H9 (cell line): ENCODE results near the gene CLEC3B. TPM values are rescaled to one million over a fixed set of nuclear protein-coding genes. Genes with fewer than 3 reads are reported as not detected.

Experiments
- DNase-seq: peaks from one replicate; pipeline ENCODE4 v3.0.0-alpha.2; 2017
- H2AFZ ChIP-seq: one replicate; pipeline ENCODE4 v1.6.1; 2013; ENCODE audit warnings: mild to moderate bottlenecking, low read length, control low read depth, moderate library complexity
- H2AK5ac ChIP-seq: 2 replicates; pipeline ENCODE4 v1.6.1; 2013; ENCODE audit warnings: low read length, control low read depth, mixed read lengths; ENCODE audit not compliant: insufficient read length
- H2BK120ac ChIP-seq: one replicate; pipeline ENCODE4 v1.6.1; 2013; ENCODE audit warnings: low read depth, mild to moderate bottlenecking, low read length, control low read depth, inconsistent platforms; ENCODE audit not compliant: poor library complexity, severe bottlenecking
- H2BK12ac ChIP-seq: 2 replicates; pipeline ENCODE4 v1.6.1; 2013; ENCODE audit warnings: low read length, control low read depth, mixed read lengths, low read depth; ENCODE audit not compliant: insufficient read length
- H2BK15ac ChIP-seq: 2 replicates; pipeline ENCODE4 v1.6.1; 2013; ENCODE audit warnings: low read depth, low read length, control low read depth
- H2BK20ac ChIP-seq: one replicate; pipeline ENCODE4 v1.6.1; 2013; ENCODE audit warnings: low read depth, mild to moderate bottlenecking, low read length, control low read depth, inconsistent platforms; ENCODE audit not compliant: poor library complexity, severe bottlenecking
- H2BK5ac ChIP-seq: 2 replicates; pipeline ENCODE4 v1.6.1; 2013; ENCODE audit warnings: low read length, control low read depth, mixed read lengths; ENCODE audit not compliant: insufficient read length
- H3K14ac ChIP-seq: 2 replicates; pipeline ENCODE4 v1.6.1; 2013; ENCODE audit warnings: low read length, control low read depth; ENCODE audit not compliant: insufficient read depth
- H3K18ac ChIP-seq: 2 replicates; pipeline ENCODE4 v1.6.1; 2013; ENCODE audit warnings: low read depth, mild to moderate bottlenecking, mixed read lengths, low read length, control low read depth; ENCODE audit not compliant: insufficient read length
- H3K23ac ChIP-seq: 2 replicates; pipeline ENCODE4 v1.6.1; 2013; ENCODE audit warnings: low read length, control low read depth, mixed read lengths, low read depth; ENCODE audit not compliant: insufficient read length
- H3K23me2 ChIP-seq: 2 replicates; pipeline ENCODE4 v1.6.1; 2013; ENCODE audit warnings: low read depth, mild to moderate bottlenecking, mixed read lengths, low read length, control low read depth; ENCODE audit not compliant: insufficient read length, poor library complexity, severe bottlenecking
- H3K27ac ChIP-seq: 2 replicates; pipeline ENCODE4 v1.5.1; 2013; ENCODE audit warnings: low read length, control low read depth, mixed read lengths, low read depth; ENCODE audit not compliant: insufficient read length
- H3K27me3 ChIP-seq: 2 replicates; pipeline ENCODE4 v1.6.1; 2013; ENCODE audit warnings: low read length, control low read depth, inconsistent platforms; ENCODE audit not compliant: insufficient read depth
- H3K4ac ChIP-seq: 2 replicates; pipeline ENCODE4 v1.6.1; 2013; ENCODE audit warnings: low read depth, mild to moderate bottlenecking, control low read depth, inconsistent platforms, low read length, moderate library complexity
- H3K4me1 ChIP-seq: 2 replicates; pipeline ENCODE4 v1.6.1; 2013; ENCODE audit warnings: low read length, control low read depth, inconsistent platforms; ENCODE audit not compliant: insufficient read depth
- H3K4me2 ChIP-seq: 2 replicates; pipeline ENCODE4 v1.6.1; 2013; ENCODE audit warnings: low read length, control low read depth, mixed read lengths; ENCODE audit not compliant: insufficient read length, insufficient read depth
- H3K56ac ChIP-seq: 2 replicates; pipeline ENCODE4 v1.6.1; 2013; ENCODE audit warnings: low read depth, mild to moderate bottlenecking, mixed read lengths, low read length, control low read depth; ENCODE audit not compliant: insufficient read length
- H3K79me1 ChIP-seq: 2 replicates; pipeline ENCODE4 v1.6.1; 2013; ENCODE audit warnings: low read depth, mild to moderate bottlenecking, moderate library complexity, low read length, control low read depth, inconsistent platforms; ENCODE audit not compliant: insufficient read depth, poor library complexity, severe bottlenecking
- H3K79me2 ChIP-seq: 2 replicates; pipeline ENCODE4 v1.6.1; 2013; ENCODE audit warnings: low read length, control low read depth, inconsistent platforms; ENCODE audit not compliant: insufficient read depth
- H3K9ac ChIP-seq: 2 replicates; pipeline ENCODE4 v1.6.1; 2013; ENCODE audit warnings: low read length, control low read depth, mixed read lengths; ENCODE audit not compliant: insufficient read length; ENCODE audit errors: extremely low read depth
- H3K9me3 ChIP-seq: one replicate; pipeline ENCODE4 v1.6.1; 2013; ENCODE audit warnings: low read depth, low read length, inconsistent platforms; ENCODE audit not compliant: control insufficient read depth
- H3T11ph ChIP-seq: one replicate; pipeline ENCODE4 v1.6.1; 2013; ENCODE audit warnings: mild to moderate bottlenecking, low read length, control low read depth, inconsistent platforms
- H4K20me1 ChIP-seq: one replicate; pipeline ENCODE4 v1.6.1; 2013; ENCODE audit not compliant: control insufficient read depth, insufficient read length, insufficient read depth
- H4K5ac ChIP-seq: 2 replicates; pipeline ENCODE4 v1.6.1; 2013; ENCODE audit warnings: low read depth, mild to moderate bottlenecking, mixed read lengths, low read length, control low read depth; ENCODE audit not compliant: insufficient read length
- H4K8ac ChIP-seq: replicated peaks from 2 replicates; pipeline ENCODE4 v1.6.1; 2013; ENCODE audit warnings: low read length, control low read depth, mixed read lengths, low read depth; ENCODE audit not compliant: insufficient read length
- H4K91ac ChIP-seq: 2 replicates; pipeline ENCODE4 v1.6.1; 2013; ENCODE audit warnings: low read depth, mild to moderate bottlenecking, moderate library complexity, mixed read lengths, low read length, control low read depth; ENCODE audit not compliant: insufficient read length
- H3K27ac Mint-ChIP-seq, 3 experiments: 2 replicates in 2 of 3; 3 replicates in 1 of 3; pipeline ENCODE4 v1.8.0; 2020 to 2021; ENCODE audit warnings: mixed read lengths in 3 of 3, mild to moderate bottlenecking in 1 of 3, moderate library complexity in 1 of 3
- H3K27me3 Mint-ChIP-seq: 2 replicates; pipeline ENCODE4 v1.8.0; 2021; ENCODE audit warnings: low read depth, mild to moderate bottlenecking, moderate library complexity, mixed read lengths
- H3K36me3 Mint-ChIP-seq, 3 experiments: 2 replicates in 2 of 3; 3 replicates in 1 of 3; pipeline ENCODE4 v1.8.0; 2020 to 2021; ENCODE audit warnings: low read depth in 3 of 3, mixed read lengths in 3 of 3; ENCODE audit not compliant: insufficient read depth in 1 of 3
- H3K4me1 Mint-ChIP-seq, 2 experiments: 2 replicates each; pipeline ENCODE4 v1.8.0; 2020; ENCODE audit warnings: mixed read lengths in 2 of 2
- H3K4me3 Mint-ChIP-seq, 2 experiments: 2 replicates in 1 of 2; 3 replicates in 1 of 2; pipeline ENCODE4 v1.8.0; 2020 to 2021; ENCODE audit warnings: mild to moderate bottlenecking in 2 of 2, mixed read lengths in 2 of 2, moderate library complexity in 1 of 2
- H3K9me3 Mint-ChIP-seq, 2 experiments: 2 replicates in 1 of 2; 3 replicates in 1 of 2; pipeline ENCODE4 v1.8.0; 2020; ENCODE audit warnings: mild to moderate bottlenecking in 2 of 2, mixed read lengths in 2 of 2, moderate library complexity in 1 of 2
- CTCF ChIP-seq: fragments of 200-600 bp; sonication (generic); conservative IDR thresholded peaks from 3 replicates; pipeline ENCODE4 v1.8.0; 2021; ENCODE audit warnings: antibody characterized with exemption, mild to moderate bottlenecking
- WGBS: extraction: QIAGEN DNeasy Blood & Tissue Kit; methylation state at CpG from one replicate; pipeline ENCODE4 v1.1.7; 2013; ENCODE audit warnings: missing lambda C conversion rate, low lambda C conversion rate, mixed read lengths; ENCODE audit not compliant: insufficient read length; ENCODE audit errors: extremely low coverage; 5-methylcytosine and 5-hydroxymethylcytosine counted together
- total RNA-seq: library from RNA; stranded (reverse); gene quantifications from 2 replicates; pipeline ENCODE4 v1.2.1, GENCODE V29; 2021

Gene CLEC3B
- total RNA-seq, 1 experiment from 2014 or later = not detected

- H3K4me1 ChIP-seq = no peaks in the 10 kb centered on the region
- H3K27me3 ChIP-seq = no peaks in the 10 kb centered on the region
- H2BK5ac ChIP-seq = no peak overlapping the region
- no peak overlapping the region for H3K4me3 Mint-ChIP-seq
- no peak overlapping the region for H3K27ac ChIP-seq
- no peaks in the 10 kb centered on the region for H3K27me3 Mint-ChIP-seq
- H3K4me1 Mint-ChIP-seq = peaks cover 6 to 8% of the 10 kb centered on the region in 2 experiments
- H2AK5ac ChIP-seq = no peak overlapping the region
- H2BK120ac ChIP-seq = no peak overlapping the region
- H3K14ac ChIP-seq = no peak overlapping the region
- H3K9me3 ChIP-seq = no peaks in the 10 kb centered on the region
- H3K79me2 ChIP-seq = no peaks in the 10 kb centered on the region
- H2BK20ac ChIP-seq = no peak overlapping the region
- H3K4ac ChIP-seq = no peak overlapping the region
- no peak for DNase-seq
- no peak overlapping the region for H3K18ac ChIP-seq
- H2BK12ac ChIP-seq = no peak overlapping the region
- H3K27ac Mint-ChIP-seq = no peak overlapping the region; a peak in 1 of 7 replicates
- no peak overlapping the region for H2AFZ ChIP-seq
- no peak overlapping the region for H3K23ac ChIP-seq
- H2BK15ac ChIP-seq = no peak overlapping the region
- no peaks in the 10 kb centered on the region for H3K9me3 Mint-ChIP-seq
- H4K91ac ChIP-seq = no peak overlapping the region
- H3K79me1 ChIP-seq = no peaks in the 10 kb centered on the region
- no peak overlapping the region for H4K8ac ChIP-seq
- no peak for TF ChIP-seq CTCF
- H3K56ac ChIP-seq = no peak overlapping the region
- no peaks in the 10 kb centered on the region for H4K20me1 ChIP-seq
- no peak overlapping the region for H3K4me2 ChIP-seq
- no peak overlapping the region for H3T11ph ChIP-seq
- H4K5ac ChIP-seq = no peak overlapping the region
- H3K23me2 ChIP-seq = no peaks in the 10 kb centered on the region
- no CpG with 5 or more reads among the region's 7 CpGs for WGBS
- peaks cover 34 to 58% (median 50%) of the 10 kb centered on the region in 3 experiments for H3K36me3 Mint-ChIP-seq
- H3K9ac ChIP-seq = no peak overlapping the region
Measured at GRCh38 chr3:45011756-45012508, 14.2 kb upstream of the CLEC3B start.
